ENCODE results near the gene STIM2.

Gene STIM2

GRCh38 chr4:26907731-26908599 lies 47.3 kb downstream of the STIM2 start:
- no peak for DNase-seq

- DNase-seq, result no peak
Observed at GRCh38 chr4:26909369-26909768, 48.7 kb downstream of the STIM2 start.

GRCh38 chr4:26911254-26911653 lies 50.6 kb downstream of the STIM2 start:
- no peak for DNase-seq

- DNase-seq, result no peak
Observed at GRCh38 chr4:26912069-26912468, 51.4 kb downstream of the STIM2 start.

DNA sequence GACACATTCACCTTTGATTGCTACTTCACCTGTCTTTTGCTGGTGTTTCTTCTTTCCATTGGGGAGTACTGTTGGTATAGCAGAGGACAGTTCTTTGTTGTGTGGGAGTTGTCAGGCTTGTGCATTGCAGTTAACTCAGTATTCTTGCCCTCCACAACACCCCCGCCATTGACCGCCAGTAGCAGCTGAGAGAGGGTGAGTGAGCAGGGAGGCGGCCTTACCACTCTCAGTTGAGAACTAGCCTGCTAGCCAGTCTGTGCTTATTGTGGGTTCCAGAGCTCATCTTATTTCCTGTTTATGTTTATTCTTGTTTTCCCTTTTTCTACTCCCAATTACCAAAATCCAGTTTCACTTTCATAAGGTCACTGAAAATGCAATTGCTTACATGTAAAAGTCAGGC lies 52.2 kb downstream of the STIM2 start:
- peak; percentile 28 for DNase-seq

GRCh38 chr4:26916195-26916594 lies 55.6 kb downstream of the STIM2 start:
- DNase-seq, result no peak

- no peak for DNase-seq
Observed at GRCh38 chr4:26930964-26931363, 70.3 kb downstream of the STIM2 start.

GRCh38 chr4:26931451-26931850 lies 70.8 kb downstream of the STIM2 start:
- no peak for DNase-seq

DNA sequence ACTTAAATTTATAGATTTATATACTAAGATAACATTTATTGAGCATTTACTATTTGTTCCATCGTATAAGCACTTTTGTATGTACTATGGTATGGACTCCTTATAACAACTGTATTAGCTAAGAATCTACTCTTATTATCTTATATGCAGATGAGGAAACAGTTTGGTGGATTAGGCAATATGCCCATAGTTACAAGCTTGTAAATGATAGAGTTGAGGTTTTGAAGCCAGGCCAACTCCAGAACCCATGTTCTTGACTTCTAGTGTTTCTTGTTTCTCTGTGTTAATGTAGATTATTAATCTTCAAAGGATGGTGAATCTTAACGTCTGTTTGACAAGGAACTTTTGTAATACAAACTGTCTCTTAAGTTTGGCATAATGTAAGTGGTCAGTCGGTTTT lies 71.3 kb downstream of the STIM2 start:
- DNase-seq, result no peak

- DNase-seq, result no peak
Observed at GRCh38 chr4:26935397-26935796, 74.8 kb downstream of the STIM2 start.

DNA sequence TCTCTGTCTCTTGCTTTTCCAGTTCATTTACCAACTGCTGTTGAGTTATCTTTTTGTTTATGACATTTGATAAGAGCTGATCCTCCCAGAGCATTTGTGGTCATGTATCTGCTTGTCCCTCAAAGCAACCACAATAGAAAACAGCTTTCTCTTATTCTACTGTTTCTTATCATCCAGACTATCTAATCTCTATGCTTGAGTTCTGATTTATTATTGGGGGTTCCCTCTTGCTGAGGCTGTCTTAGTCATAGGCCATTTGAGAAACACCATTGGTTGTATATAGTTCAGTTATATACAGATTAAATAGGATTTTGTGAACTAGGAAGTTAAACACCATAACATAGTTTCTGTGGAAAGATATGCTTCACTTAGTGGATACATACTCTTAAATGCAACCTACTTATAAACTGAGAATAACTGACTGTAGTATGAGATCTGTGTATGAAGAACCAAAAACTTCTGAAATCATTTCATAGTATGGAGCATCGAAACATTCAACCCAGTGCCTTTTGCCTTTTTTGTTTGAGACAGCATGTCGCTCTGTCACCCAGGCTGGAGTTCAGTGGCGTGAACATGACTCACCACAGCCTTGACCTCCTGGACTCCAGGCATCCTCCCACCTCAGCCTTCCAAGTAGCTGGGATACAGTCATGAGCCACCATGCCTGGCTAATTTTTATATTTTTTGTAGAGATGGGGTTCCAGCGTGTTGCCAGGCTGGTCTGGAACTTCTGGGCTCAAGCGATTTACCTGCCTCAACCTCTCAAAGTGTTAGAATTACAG lies 75.8 kb downstream of the STIM2 start:
- DNase-seq, result peak; percentile 28

- DNase-seq, result no peak
Observed at GRCh38 chr4:26937139-26937538, 76.5 kb downstream of the STIM2 start.

GRCh38 chr4:26937567-26937966 lies 76.9 kb downstream of the STIM2 start:
- no peak for DNase-seq

DNA sequence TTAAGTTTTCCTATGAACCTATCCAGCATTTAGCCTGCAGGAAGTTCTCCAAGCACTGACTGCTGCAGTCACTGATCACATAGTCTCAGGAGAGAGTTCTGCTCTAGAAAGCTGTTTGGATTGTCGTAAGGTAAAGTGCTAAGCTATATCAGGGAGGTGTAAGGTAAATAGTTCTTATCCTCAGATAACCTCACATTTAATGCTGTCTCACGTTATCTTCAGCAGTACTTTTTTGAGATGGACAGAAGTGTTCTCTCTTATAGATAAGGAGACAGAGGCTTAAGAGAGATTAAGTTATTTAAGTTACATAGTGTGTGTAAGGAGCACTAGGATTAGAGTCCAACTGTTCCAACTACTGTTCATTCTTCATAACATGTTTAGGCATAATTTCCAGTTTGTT lies 77.9 kb downstream of the STIM2 start:
- DNase-seq, result no peak

DNA sequence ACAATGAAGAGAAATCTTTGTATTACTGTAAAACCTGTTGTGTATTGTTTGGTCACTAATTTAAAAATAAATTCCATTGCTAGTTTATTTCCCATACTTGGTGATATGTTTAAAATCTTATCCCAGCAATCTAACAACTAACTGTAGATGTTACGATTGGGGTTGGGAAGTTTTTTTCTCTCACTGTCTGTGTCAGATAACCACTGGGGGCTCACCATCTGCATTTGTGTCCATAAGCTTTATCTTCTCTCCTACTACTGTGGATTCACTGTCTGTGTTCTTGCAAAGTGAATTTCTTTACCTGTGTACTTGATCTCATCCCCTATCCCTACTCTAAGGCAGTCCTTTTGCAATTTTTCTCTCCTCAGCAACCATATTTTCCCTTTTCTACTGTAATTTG lies 81.3 kb downstream of the STIM2 start:
- no peak for DNase-seq

- DNase-seq, result no peak
Observed at GRCh38 chr4:26942871-26943270, 82.2 kb downstream of the STIM2 start.

DNA sequence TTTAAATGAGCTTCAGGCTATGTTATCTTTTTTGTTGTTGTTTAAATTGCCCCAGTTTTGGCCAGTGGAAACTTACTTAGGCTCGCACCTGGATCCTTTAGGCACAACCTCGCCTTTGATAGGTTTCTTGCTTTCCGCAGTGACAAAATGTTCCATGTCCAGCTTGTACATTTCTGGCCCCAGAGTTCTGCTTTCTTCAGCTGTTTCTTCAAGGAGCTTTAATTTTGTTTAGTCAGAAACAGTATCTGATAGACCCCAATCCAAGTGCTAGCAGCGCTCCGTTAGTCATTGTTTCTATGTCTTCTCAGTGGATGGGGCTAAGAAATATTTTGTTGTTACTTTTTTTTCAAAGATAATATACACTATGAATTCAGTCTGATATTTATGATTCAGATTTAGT lies 82.8 kb downstream of the STIM2 start:
- no peak for DNase-seq

- DNase-seq, result no peak
Observed at GRCh38 chr4:26945794-26946193, 85.2 kb downstream of the STIM2 start.

GRCh38 chr4:26947318-26947717 lies 86.7 kb downstream of the STIM2 start:
- no peak for DNase-seq

DNA sequence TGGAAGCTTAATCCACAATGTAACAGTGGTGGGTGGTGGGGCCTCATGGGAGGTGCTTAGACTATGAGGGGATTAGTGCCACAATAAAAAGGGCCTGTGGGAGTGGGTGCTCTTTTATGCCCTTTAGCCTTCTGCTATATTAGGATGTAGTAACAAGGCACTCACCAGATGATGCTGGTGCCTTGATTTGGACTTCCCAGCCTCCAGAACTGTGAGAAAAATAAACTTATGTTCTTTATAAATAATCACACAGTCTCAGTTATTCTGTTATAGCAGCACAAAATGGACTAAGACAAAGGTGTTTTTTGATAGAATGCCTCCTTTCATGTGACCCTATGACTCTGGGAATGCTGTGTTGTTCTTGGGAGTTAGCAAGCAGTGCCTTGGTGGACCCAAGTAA lies 89.8 kb downstream of the STIM2 start:
- no peak for DNase-seq

GRCh38 chr4:26952891-26953290 lies 92.2 kb downstream of the STIM2 start:
- no peak for DNase-seq

DNA sequence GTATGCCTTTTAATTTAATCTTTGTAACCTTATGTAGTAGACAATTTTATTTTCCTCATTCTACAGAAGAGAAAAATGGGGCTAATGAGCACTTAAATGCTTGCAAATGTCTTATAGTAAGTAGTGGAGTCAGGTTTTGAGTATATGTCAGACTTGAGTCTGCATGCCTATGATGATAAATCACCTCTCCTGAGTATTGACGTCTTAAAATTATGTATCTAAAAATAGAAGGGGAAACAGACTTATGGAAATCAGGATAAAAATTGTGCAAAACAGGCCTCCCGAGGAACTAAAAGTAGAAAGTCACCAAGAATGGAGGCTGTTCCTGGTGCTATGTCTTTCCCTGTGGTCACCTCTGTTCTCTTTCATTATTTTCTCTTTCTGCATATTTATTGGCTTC lies 92.7 kb downstream of the STIM2 start:
- DNase-seq, result no peak

- DNase-seq, result no peak
Observed at GRCh38 chr4:26953770-26954423, 93.3 kb downstream of the STIM2 start.

- no peak for DNase-seq
Observed at GRCh38 chr4:26955241-26955640, 94.6 kb downstream of the STIM2 start.

All from CD4-positive, alpha-beta T cell treated with Interleukin-10 for 1 hour (primary cell).